NCI-H510A treated with DMSO at 0.1 percent for 48 hours (cell line): ENCODE measurements around the gene CELF2.
"Not testable (repeated sequence)": the region's sequence is repeated elsewhere in the genome, so short reads cannot be mapped to it uniquely, and the experiment has no call there.

ENCODE experiments used
- DNase-seq: peaks from one replicate; lab custom pipeline; 2025; lab: John Stamatoyannopoulos, UW

CELF2 gene

DNA sequence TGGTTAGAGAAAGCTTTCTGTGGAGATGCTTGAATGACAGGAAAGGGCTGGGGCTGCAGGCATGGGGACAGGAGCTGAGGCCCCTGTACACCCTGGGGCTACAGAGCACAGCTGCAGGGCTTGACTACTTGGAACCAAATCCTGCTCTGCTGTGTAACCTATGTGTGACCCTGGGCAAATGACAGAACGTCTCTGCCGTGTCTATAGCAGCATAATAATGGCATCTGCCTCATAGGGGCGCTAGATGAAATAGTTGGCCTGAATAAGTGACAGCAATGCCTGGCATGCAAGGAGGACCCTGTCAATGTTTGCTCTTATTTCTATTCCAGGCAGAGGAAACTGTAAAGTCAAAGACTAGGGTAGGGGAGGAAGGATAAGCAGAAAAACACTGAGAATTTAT, 339.8 kb downstream of the CELF2 start:
- DNase-seq = no peak

DNA sequence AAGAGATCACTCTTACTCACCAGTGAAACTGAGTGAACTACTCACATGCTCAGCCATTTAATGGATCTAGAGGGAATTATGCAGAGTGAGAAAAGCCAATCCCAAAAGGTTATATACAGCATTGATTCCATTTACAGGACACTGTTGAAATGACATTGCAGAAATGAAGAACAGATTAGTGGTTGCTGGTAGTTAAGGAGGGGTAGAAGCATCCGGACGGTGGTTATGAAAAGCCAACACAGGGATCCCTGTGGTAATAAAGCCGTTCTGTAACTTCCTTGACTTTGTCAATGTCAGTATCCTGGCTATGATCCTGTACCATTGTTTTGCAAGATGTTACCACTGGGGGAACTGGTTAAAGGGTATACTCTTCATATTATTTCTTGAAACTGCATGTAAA, 340.3 kb downstream of the CELF2 start:
- DNase-seq = no peak

DNA sequence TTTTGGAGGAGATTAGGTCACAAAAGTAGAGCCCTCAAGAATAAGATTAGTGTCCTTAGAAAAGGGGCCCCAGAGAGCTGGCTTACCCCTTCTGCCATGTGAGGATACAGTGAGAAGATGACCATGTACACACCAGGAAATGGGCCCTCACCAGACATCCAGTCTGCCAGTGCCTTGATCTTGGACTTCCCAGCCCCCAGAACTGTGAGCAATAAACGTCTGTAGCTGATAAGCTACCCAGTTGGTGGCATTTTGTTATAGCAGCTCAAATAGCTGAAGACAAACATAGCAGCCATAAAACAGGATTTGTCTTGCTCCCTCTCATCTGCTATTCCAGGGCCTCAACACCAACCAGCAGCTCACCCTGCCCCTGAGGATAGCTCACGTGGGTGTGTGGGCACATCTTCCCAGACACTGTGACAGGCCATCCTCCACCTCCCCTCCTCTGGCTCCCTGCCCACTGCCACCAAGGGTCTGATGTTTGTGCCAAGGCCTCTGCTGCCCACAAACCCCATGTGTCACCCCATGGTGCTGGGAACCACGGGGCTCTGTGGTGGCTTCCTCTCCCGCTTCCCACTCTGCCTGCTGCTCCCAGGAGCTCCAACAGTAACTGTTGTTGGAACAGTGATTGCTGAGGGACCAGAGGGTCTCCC, 341.4 kb downstream of the CELF2 start:
- DNase-seq = no peak

DNA sequence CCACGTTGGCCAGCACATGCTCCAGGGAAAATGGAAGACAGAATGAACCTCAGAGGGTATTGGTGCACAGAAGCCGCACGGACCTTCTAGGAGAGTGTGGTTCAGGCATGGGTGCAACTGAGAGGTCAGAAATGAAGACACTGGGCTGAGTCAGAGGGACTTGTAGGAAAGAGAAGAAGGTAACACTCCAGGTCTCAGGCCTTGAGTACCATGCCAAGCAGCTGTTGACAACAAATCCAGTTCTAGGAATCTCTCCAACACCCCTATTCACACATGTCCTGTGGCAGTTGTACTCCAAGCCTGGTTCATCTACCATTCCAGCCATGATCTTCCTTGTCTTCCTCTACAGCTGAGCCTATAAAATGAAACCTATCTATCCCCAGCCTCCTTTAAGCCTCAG, 342.2 kb downstream of the CELF2 start:
- DNase-seq = no peak

DNA sequence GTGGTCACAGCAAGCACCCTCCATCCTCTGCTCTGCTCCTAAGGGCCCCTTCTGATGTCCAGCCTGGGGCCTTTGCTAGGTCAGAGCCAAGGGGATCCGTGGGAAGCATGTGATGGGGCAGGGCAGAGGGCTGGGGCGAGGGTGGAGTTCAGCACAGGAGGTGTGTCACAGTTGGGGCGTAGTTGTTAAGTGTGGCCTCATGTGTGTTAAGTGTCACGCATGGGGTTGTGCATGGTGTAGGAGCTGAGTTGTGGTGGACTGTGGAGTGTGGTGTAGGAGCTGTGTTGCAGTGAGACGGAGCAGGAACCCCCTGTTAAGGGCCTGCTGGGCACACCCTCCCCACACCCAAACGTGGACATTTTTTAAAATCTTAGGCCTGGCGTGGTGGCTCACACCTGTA, 345.8 kb downstream of the CELF2 start:
- no peak for DNase-seq

DNA sequence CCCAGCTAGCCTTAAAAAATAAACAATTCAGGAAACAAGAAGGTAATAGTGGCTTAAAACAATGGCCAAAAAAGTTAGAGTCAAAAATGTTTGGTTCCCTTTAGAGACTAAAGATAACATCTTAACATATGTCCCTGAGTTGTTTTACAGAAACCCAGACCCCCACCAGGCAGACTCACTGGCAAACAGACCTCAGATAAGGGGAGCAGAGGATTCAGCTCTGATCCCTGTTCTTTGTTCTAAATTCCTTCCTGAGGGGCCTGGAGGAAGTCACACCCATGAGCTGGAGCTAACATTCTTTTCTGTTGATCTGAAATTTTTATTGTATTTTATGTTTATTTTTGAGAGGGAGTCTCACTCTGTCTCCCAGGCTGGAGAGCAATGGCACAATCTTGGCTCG, 346.6 kb downstream of the CELF2 start:
- DNase-seq = no peak

DNA sequence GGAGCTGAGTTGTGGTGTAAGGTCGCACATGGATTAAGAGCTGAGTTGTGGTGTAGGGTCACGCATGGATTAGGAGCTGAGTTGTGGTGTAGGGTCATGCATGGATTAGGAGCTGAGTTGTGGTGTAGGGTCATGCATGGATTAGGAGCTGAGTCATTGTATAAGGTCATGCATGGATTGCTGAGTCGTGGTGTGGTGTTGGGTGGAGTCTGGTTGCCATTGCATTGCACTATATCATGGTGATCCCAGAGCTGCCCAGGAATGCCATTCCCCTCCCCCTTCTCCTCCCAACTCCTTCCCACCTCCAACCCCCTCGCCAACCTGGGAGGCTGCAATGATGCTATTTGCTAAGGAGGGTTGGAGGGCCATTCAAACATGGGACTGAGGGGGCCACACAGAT, 349.2 kb downstream of the CELF2 start:
- not testable (repeated sequence) for DNase-seq

DNA sequence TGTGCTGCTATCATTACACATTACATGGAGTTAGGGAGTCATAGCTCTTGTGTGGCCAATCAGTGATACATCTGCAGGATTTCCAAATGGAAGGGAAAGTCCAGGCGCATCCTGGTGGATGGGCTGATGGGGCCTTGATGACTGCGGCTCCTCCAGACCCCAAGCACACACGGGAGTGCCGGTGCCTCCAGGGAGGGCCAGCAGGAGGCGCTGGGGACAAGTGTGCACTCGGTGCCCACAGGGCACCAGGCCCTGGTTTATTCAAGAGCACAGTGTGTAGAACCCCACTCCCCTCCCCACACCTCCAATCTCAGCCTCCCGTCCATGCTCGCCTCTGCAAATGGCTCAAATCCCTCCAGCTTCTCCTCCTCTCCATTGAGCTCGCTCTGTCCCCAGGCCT, 349.8 kb downstream of the CELF2 start:
- DNase-seq = no peak

DNA sequence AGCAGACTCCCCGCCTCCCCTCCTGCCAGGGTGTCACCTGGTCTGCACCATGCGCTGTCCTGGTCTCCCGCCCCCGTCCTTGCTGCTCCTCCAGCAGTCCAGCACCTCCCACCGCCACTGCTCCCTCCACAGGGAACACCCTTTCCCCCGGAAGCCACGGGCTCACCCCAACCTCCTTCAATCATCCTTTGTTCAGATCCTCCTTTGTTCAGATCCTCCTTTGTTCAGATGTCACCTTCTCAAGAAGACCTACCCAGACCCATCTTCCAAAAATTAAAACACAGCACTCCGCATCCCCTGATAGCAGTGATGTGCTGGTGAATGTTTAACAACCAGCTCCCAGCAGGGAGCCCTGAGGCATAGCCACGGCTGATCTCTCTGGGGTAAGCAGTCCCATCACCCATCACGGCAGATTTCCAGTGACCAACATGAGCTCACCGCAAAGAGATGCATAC, 356.1 kb downstream of the CELF2 start:
- DNase-seq = no peak

DNA sequence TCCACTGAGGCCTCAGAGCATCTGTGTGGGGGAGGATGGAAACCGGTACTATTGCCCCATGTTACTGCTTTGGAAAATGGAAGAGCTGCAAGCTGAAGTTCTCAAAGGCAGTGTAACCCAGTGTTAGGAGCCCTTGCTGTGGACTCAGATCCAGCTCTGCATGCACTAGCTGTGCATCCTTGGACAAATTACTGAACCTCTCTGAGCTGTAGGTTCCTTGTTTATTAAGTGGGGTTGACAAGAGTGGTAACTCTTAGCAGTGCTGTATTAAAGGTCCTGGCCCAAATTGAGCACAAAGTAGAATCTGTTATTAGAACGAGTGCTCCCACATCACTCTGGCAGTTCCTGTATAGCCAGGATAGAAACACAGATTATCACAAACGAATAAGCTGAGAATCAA, 359.6 kb downstream of the CELF2 start:
- DNase-seq = no peak

DNA sequence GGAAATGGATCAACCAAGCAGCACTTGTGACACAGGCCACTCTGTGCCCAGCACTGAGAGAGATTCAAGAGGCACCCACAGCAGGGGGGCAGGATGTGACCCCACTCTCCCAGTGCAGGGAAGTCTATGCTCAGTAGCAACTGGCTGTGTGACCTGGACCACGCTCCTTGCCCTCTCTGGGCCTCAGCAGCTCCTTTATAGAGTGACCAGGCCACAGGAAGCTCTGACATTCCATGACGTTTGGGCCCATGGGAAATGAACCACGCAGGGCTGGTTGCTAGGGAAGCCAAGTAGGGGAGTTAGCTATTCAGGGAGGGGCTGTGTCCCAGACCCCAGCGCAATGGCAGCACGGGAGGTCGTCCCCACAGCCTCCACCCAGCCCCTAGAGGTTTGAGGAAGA, 361.2 kb downstream of the CELF2 start:
- no peak for DNase-seq

DNA sequence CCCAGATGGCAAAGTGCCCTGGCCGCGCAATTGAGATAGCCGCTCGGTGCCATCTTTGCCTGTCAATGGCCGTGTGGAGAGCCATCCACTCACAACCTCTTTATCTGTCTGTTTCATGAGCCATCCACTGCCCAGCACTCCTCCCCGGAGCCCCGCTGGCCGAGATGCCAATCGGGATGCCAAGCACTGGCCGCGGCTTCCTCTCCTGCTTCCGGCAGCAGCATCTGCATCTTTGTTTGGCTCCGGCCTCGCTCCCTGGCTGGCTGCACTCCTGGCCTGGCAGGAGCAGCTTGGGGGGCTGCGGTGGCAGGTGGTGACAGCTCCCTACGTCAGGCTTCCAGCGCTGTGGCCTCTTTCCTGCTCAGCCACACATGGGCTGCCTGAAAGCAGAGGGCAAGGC, 362.1 kb downstream of the CELF2 start:
- DNase-seq = no peak

DNA sequence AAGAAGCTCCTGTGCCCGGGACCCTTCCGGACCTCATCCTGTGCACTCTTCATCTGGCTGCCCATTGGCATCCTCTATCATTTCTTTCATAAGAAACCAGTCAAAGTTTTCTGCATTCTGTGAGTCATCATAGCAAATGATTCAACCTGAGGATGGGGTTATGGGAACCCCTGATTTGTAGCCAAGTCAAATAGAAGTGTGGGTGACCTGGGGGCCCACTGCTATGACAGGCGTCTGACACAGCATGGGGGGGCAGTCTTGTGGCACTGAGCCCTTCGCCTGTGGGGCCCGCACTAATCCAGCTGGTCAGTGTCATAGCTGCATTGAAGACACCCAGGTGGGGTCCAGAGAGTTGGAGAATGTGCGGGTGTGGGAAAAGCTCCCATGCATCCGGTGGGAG, 363.4 kb downstream of the CELF2 start:
- no peak for DNase-seq

DNA sequence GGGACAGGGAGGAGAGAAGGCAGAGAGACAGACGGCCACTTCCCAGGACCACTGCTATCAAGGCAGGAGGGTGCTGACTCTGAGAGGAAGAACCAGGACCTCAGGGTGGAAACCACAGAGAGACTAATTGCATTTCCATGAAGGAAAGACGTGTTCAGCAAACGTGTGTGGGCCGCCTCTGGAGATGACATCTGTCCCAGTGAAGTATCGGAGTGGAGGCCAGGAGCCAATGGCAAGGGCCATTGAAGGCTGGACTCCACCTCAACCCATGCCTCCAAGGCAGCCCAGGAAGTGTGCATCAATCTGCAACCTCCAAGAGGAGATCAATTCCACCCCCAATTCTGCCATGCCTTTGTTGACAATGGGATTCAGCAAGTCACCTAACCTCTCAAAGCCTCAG, 363.8 kb downstream of the CELF2 start:
- no peak for DNase-seq

DNA sequence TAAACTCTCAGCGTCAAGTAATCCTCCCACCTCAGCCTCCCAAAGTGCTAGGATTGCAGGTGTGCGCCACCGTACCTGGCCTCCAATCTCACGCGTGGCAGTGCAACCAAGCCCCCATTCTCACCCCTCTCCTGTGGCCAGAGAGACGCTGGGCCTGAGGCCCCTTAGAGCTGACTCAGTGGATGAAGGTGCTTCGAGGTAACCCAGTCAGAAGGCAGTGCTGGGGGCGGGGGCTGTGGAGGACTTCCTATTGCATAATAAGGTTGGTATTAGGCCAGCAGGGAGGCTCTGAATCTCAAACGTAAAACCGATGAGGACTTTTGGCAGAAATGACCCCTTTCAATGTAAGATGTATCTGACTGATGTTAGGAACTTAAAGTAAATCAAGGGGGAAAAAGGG, 364.5 kb downstream of the CELF2 start:
- DNase-seq = no peak

DNA sequence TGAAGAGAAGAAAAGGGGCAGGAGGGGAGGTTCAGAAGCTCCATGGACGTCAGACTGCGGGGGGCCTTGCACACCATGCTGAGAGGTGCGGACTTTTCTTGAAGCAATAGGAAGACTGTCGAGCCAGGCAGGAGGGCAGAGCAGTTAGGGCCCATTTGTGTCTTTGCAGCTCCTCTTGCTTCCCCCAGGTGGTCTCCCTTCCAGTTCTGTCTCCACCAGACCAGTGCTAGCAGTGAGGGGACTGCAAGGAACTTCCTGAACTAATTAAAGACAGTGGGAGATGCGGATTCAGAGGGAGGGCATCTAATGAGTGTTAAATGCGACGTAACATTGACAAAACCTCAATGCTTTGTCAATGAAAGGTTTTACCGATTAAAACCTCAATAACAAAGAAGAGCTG, 368.4 kb downstream of the CELF2 start:
- no peak for DNase-seq
